Measurements from ENCODE around the gene CCDC18.

- TF ChIP-seq POLR2A (IDR thresholded peaks at IDR 0.05) (no peak), POLR2AphosphoS5 (IDR thresholded peaks at IDR 0.05) (no peak)
- TF ChIP-seq, protein P1, sequence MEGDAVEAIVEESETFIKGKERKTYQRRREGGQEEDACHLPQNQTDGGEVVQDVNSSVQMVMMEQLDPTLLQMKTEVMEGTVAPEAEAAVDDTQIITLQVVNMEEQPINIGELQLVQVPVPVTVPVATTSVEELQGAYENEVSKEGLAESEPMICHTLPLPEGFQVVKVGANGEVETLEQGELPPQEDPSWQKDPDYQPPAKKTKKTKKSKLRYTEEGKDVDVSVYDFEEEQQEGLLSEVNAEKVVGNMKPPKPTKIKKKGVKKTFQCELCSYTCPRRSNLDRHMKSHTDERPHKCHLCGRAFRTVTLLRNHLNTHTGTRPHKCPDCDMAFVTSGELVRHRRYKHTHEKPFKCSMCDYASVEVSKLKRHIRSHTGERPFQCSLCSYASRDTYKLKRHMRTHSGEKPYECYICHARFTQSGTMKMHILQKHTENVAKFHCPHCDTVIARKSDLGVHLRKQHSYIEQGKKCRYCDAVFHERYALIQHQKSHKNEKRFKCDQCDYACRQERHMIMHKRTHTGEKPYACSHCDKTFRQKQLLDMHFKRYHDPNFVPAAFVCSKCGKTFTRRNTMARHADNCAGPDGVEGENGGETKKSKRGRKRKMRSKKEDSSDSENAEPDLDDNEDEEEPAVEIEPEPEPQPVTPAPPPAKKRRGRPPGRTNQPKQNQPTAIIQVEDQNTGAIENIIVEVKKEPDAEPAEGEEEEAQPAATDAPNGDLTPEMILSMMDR (IDR thresholded peaks at IDR 0.05 in 8 of 11, conservative IDR thresholded peaks at IDR 0.05 in 3 of 11) = no peak
These were observed at the start of gene CCDC18 for GRCh38 chr1:93180723-93181613.

All from spleen (tissue), 7 donors.